HG02763 (cell line): ENCODE measurements around the gene STX16.

Experiments used
- ATAC-seq: cut with Tn5 transposase; IDR thresholded peaks from one replicate; pipeline ENCODE4 v1.9.1; 2021; ENCODE audit warnings: mild to moderate bottlenecking, moderate library complexity; ENCODE audit not compliant: unreplicated experiment

STX16 gene

GRCh38 chr20:58650776-58651558, at the start of gene STX16:
Gene STX16 (plus strand): TSS chr20:58651283. CDS start chr20:58652007, 724 bp downstream.
- ATAC-seq, result peak; percentile 68

GRCh38 chr20:58602124-58602523, 49.0 kb upstream of the STX16 start:
- ATAC-seq, result no peak

GRCh38 chr20:58603721-58604120, 47.4 kb upstream of the STX16 start:
- ATAC-seq, result no peak

DNA sequence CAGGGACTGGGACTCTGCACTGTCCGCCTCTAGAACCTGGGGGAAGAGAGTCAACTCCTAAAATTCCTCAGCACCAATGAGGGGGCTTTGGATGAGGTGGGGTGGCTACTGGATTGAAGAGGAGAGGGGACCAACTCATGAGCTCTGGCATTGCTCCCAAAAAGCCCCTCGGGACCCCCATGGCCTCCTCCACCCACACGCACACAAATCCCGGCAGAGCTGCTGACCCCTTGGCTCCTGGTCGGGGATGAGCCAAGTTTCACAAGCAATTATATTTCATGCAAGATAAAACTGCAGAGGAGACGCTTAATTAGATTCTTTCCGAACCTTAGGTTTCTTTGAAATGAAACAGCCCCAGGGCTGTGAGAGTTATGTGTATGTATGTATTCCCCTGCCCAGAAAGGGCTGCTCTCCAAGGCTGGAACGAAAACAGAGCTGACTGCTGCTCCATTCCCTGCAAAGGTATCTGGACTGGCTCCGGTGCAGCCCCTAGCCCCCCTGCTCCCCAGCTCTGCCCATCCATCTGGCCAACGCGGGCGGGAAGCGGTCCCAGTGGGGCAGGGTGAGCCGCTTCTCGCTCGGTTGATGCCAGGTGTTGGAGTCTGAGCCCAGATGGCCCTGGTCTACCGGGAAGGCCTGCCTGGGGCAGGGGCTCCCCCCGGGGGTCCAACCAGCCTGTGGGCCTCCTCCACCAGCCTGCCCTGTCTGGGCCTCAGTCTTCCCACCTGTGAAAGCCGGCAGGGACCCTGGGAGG, 46.8 kb upstream of the STX16 start:
- no peak for ATAC-seq

DNA sequence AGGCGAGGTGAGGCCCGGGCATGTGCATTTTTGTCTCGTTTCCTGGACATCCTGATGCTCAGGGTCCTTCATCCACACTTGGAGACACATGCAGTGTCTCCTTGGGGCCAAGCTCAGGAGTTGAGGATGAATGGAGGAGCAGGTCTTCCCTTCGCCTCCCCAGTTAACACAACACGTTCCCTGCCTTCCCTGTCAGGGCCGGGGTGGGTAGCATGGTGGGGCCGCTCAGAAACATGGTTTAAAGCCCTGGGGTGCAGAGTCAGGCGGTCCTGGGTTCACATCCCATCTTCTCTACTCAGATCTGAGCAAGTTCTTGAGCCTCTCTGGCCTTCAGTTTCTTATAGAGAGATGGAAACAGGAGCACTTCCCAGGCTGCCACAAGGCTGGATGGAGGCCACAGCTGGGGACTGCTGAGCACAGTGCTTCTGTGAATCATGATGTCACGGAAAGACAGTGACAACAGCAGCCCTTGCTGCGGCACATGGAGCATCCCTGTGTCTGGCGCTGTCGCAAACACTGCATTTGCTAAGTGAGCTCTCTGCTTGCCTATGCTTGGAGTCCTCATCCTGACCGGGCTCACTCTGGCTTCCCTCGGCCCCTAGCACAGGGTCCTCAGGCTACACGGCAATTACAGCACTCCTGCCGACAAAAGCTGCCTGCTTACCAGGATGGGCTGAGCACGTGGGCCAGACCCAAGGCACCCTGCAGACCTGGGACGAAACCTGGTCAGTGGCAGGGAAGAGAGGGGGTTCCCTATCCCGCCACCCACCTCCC, 45.6 kb upstream of the STX16 start:
- ATAC-seq, result no peak

DNA sequence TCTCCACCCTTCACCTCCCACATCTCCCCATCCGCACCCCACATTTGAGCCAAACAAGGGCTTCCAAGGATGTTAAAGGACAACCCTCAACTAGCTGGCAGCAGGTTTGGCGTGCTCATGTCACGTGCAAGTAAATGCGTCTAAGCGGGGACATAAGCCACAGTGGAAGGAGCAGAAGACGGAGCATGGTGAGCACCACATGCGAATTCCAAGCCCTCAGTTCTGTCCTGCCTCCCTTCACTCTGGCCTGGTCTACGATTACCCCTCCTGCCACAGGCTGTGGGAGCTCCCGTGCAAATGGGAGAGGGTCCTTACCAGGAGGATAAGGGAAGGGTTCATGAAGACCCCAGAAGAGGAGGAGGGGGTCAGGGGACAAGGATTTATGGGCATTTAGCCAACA, 44.9 kb upstream of the STX16 start:
- no peak for ATAC-seq

- ATAC-seq, result no peak
Measured at GRCh38 chr20:58608096-58608840, 42.8 kb upstream of the STX16 start.

DNA sequence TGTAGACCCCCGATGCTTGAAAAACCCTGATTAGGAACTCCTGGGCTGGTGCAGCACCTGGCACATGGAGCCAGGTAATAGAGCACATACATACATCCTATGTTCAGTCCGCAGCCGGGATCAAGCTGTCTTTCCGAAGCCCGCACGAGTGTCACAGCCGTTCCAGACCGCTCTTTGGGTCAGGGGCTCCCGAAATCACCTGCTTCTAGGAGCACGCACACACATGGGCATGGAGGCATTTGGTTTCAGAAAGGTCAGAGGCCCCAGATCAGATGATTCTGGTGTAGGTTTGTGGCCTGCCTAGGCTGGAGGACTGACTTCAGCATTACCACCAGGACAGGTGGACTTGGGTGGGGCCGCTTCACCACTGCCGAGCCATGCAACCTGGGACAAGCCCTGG, 42.1 kb upstream of the STX16 start:
- ATAC-seq, result no peak

DNA sequence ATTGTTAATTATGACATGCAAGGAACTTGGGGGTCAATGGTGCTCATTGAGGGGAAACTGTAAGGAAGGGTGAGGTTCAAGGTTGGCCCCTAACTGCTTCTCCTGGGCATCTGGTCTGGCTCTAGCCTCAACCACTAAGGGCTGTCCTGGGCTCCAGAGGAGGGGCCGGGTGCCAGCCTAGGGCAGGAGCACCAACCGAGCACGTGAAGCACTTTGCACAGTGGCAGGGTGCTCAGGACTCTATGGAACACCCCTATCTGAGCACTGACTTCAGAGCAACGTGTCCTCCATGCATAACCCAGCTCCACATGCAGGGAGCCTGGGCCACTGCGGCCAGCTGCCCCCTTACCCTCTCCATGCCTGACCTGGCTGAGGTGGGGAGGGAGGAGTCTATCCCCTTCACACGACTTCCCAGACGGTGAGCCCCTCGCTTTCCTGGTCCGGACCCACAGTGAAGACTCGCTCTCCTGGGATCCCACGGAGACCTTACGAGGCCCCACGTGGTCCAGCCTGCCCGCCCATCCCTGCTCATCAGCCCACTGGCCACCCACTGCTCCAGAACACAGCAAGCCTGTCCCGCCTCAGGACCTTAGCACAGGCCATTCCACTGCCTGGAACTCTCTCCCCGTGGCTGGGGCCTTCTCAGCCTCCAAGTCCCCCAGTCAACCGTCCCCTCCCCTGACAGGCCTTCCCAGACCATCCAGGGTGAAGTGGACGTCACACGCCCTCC, 40.8 kb upstream of the STX16 start:
- no peak for ATAC-seq

DNA sequence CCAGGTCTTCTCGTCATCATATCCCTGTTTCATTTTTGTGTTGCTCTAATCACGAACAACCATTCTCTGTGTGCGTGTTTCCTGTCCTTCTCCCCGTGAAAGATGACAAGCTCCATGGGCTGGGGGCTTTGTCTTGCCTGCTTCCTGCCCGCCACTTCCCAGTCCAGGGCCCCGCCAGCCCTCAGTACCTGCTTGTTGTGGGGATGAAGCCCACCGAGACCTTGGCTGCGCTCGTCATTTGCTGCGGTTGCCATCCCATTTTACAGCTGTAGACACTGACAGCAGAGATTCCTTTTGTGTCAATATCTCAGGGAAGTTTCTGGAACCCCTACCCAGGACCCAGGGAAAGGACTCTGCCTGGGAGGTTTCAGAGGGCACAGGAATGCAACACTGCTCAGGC, 40.3 kb upstream of the STX16 start:
- no peak for ATAC-seq

DNA sequence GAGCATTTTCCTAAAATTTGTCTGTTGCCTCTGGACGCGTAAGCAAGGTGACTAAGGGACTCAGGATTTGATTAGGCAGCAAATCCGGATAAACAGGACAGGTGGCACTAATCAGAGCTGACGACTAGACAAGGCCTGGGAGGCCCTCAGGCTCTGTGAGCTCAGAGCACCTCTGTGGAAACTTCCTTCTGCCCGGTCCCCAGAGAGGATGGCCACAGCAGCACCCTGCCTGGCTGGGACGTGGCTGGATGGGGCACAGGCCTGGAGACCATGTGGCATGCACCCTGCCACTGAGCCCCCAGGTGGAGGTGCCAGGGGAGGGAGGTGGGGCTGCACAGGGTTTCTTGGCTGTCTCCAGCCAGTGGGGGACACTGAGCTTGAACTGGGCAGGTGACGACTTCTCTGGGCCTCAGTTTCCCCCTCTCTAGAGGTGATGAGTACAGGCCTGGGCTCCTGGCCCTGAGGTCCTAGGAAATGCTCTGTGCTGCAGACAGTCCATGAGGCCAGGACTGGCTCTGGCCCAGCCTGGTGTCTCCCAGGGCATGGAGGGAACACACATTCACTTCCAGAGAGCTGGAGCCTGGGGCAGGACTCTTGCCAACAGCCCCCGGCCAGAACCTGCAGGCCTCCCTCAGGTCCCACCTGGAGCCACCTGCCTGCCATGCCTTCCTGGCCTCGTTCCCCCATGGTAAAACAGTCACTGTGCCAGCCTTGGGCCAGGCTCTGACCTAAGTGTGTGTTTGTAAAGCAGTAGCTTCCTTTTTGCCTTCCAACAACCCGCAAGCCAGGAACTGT, 39.6 kb upstream of the STX16 start:
- ATAC-seq, result no peak

DNA sequence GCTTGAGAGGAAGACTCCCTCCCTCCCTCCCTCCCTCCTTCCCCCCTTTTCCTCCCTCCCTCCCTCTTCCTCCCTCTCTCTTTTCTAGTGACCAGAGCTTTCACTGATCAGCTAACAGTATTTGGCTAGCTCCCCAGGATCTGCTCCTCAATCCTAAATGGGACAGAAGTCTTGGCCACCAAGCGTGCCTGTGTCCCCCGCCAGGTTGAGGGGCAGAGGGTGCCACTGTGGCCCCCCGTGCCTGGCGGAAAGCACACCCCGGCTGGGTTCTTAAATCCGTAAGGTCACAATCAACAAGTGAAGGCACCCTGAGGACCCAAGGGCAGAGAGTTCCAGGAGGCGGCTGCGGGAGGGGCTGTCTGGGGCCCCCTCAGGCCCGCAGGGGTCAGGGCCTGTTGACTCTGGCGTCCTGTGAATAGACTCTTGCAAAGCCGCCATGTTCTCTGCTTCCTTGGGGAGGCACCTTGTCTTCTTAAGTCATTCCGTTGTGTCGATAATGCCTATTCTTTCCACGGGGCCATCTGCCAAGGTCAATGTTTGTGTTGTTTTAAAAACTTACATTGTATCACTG, 38.9 kb upstream of the STX16 start:
- ATAC-seq, result no peak

DNA sequence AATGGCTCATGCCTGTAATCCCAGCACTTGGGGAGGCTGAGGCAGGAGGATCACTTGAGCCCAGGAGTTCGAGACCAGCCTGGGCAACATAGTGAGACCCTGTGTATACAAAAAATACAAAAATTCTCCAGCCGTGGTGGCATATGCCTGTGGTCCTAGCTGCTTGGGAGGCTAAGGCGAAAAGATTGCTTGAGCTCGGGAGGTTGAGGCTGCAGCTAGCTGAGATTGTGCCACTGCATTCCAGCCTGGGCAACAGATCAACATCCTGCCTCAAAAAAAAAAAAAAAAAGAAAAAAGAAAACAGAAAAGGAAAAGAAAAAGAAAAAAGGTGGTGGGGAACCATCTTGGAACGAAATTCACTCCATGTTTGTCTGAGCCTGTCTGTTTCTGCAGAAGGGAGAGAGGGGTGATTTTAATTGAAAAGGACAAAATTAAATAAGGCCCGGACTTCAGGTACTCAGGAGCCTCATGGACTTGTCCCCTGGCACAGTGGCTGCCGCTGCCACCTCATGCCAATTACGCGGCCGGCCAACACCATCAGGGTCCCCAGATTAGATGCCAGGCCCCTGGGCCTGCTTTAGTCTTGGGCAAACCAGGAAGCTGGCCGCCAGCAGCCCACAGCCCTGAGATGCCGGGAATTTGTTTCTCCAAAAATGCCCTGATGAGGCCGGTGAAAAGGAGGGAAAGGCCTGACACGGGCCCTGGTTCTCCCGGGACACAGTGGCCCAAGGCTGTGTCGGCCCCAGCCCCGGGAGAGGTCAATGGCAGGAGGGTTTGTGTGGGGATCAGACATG, 37.8 kb upstream of the STX16 start:
- ATAC-seq, result no peak

GRCh38 chr20:58614366-58614765, 36.7 kb upstream of the STX16 start:
- ATAC-seq, result no peak

DNA sequence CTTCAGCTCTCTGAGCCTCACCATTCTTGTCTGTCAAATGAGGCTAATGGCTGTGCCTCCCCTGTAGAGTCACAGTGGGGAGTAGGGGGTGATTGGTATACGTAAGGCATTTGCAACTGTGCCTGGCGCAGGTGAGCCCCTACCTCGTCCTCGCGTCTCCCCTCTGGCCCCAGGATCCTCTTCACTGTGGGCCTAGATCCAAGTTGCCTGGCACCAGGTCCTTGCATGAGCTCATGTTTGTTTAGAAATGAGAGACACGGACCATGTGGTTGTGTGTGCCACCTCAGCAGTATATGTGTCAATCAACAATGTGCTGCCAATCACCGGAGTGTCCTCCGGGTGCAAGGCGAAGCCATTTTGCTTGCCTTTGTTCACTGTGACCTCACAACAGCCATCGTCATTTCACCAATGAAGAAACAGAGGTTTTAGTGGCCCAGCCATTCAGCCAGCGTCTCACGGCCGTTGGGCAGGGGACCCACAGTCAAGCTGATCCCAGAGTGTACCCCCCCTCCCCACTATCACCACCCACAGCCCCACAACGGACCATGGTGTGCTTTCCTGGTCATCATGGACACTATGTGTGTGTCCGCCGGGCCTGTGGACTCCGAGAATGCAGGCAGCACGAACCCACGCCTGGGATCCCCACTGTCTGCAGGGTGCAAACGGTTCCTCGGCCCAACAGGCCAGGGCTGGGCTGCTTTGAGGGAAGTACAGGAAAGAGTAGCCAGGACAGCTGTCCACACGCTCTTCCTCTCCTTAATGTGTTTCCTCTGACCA, 35.9 kb upstream of the STX16 start:
- ATAC-seq, result no peak

DNA sequence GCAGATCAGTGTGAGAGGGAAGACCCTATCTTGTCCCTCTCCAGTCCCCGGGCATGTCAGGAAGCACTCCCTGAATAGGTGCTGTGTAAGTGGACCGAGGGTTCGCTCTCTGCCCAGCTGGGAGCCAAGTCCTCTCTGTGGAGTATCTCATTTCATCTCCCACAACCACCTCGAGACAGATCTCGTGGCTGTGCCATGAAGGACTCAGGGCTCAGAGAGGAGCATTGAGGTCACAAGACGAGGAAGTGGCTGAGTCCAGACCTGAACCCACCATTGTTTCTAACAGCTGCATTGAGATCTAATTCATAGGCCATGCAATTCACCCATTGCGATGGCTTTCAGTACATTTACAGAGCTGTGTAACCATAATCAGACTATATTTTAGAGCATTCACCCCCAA, 34.7 kb upstream of the STX16 start:
- no peak for ATAC-seq

DNA sequence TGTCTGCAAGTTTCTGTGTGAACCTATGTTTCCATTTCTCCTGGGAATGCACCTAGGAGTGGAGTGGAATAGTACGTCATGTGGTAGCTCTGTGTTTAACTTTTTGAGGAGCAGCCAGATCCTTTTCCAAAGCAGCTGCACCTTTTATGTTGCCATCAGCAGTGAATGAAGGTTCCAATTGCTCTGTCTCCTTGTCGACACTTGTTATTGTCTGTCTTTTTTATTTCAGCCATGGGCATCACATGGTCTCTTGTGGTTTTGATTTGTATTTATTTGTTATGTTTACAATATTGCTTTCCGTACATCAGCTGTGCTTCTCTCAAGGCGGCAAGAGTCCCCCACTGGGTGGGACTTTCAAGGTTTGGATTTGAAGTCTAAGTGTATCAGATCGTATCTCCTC, 33.9 kb upstream of the STX16 start:
- no peak for ATAC-seq
